Transverse colon (tissue), 4 donors: Measurements from ENCODE around the gene TIGD1. TPM values are rescaled to one million over a fixed set of nuclear protein-coding genes. Genes with fewer than 3 reads are reported as not detected.

Experiments used
- DNase-seq: peaks from one replicate; pipeline ENCODE4 v3.0.0-alpha.2; 2019
- H3K27ac ChIP-seq, 4 donors: fragments of 200-600 bp; sonication (generic); 2 replicates each; pipeline ENCODE4 v1.5.1; 2016 to 2018; ENCODE audit warnings: inconsistent platforms in 4 of 4
- H3K27me3 ChIP-seq: fragments of 200-600 bp; sonication (generic); 2 replicates; pipeline ENCODE4 v1.5.1; 2017; ENCODE audit warnings: inconsistent platforms
- H3K36me3 ChIP-seq, 4 donors: fragments of 200-600 bp; sonication (generic); 2 replicates each; pipeline ENCODE4 v1.5.1; 2017 to 2019; ENCODE audit warnings: inconsistent platforms in 4 of 4
- H3K4me1 ChIP-seq, 4 donors: fragments of 200-600 bp; sonication (generic); 2 replicates each; pipeline ENCODE4 v1.5.1; 2017 to 2020; ENCODE audit warnings: inconsistent platforms in 4 of 4
- H3K4me3 ChIP-seq, 4 donors: fragments of 200-600 bp; sonication (generic); 1 replicate in 1 of 4; 2 replicates in 3 of 4; pipeline versions ENCODE4 v1.5.1 to v1.6.1; 2017 to 2019; ENCODE audit warnings: inconsistent platforms in 4 of 4
- H3K9me3 ChIP-seq, 2 donors: fragments of 200-600 bp; sonication (generic); 2 replicates each; pipeline ENCODE4 v1.5.1; 2017 to 2019; ENCODE audit warnings: inconsistent platforms in 2 of 2
- EP300 ChIP-seq: sonication (generic); formaldehyde crosslinking; IDR thresholded peaks from one replicate; pipeline ENCODE4 v1.6.1; 2017; ENCODE audit warnings: antibody characterized with exemption, low read depth
- POLR2A ChIP-seq: fragments of 450-650 bp; IDR thresholded peaks from one replicate; pipeline ENCODE4 v1.6.1; 2016; ENCODE audit warnings: antibody characterized with exemption, mild to moderate bottlenecking, moderate library complexity
- POLR2AphosphoS5 ChIP-seq, 3 donors: sonication (generic); formaldehyde crosslinking; IDR thresholded peaks; one replicate each; pipeline ENCODE4 v1.6.1; 2016; ENCODE audit warnings: antibody characterized with exemption in 3 of 3
- WGBS, 2 donors: methylation state at CpG; one replicate each; pipeline ENCODE4 v1.1.5; 2018; ENCODE audit warnings: low coverage in 1 of 2; 5-methylcytosine and 5-hydroxymethylcytosine counted together
- in situ Hi-C, 4 donors: fragments of 200-750 bp; cut with MboI; loops; one replicate each; pipeline versions ENCODE4 v1.15.0 to v1.15.1; 2017; ENCODE audit warnings: low sequenced_read_pairs in 3 of 4, low pct_ligation_motif_present in 1 of 4, low pct_unique_long_range_greater_than_20kb in 1 of 4
- intact Hi-C: fragments of 100-400 bp; cut with DNase I; formaldehyde crosslinking; loops from one replicate; pipeline ENCODE4 v1.15.1; 2023; ENCODE audit warnings: low total_unique reads
- total RNA-seq, 4 donors: library from RNA; depleted of rRNA; stranded (reverse); fragments of >200 nt; gene quantifications; one replicate each; pipeline ENCODE4 v1.1.0, GENCODE V29; 2016
- TF ChIP-seq, protein P1 (sequence below), 5 experiments: fragments of 200-600 bp in 3 of 5; fragments of 450-650 bp in 2 of 5; sonication (generic) in 3 of 5; IDR thresholded peaks; 1 replicate in 2 of 5; 2 replicates in 3 of 5; pipeline ENCODE4 v1.5.1; 2016 to 2017; ENCODE audit warnings: antibody characterized with exemption in 5 of 5, inconsistent platforms in 3 of 5, mild to moderate bottlenecking in 2 of 5, moderate library complexity in 1 of 5

TIGD1 gene
- total RNA-seq, 4 donors from 2014 or later, result 4.6 to 23.1 (median 11.9) TPM

DNA sequence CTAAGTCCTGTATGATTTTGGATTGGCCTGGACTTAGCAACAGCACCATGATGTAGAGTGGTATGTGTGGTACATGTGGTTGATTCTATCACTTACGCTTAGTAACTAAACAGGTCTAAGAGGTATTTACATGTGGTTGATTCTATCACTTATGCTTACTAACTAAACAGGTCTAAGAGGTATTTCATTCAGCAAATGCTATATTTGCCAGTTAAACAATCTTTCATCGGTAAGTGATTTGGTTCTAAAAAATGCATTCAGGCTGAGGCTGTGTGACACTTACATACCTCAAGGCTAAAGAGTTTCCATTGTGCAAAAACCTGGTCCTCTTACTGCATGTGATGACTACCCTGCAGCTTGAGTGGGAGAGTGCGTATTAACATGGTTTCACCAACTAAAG is 13.2 kb upstream of the TIGD1 start:
- Histone ChIP-seq H3K27ac (no peak overlapping the region), H3K36me3 (peaks cover 0 to 68% (median 31%) of the 10 kb centered on the region in 4 donors), H3K4me3 (no peak overlapping the region), H3K4me1 (peaks cover 0 to 6% (median 2%) of the 10 kb centered on the region in 4 donors), H3K9me3 (no peaks in the 10 kb centered on the region), H3K27me3 (no peaks in the 10 kb centered on the region)
- 33 to 89% methylated on average over 3 of the region's 3 CpGs for WGBS, 2 donors
- in situ Hi-C loops (no loop called here), intact Hi-C loops (no loop called here)
- no peak for TF ChIP-seq POLR2AphosphoS5 (IDR thresholded peaks at IDR 0.05)
- TF ChIP-seq, protein P1, sequence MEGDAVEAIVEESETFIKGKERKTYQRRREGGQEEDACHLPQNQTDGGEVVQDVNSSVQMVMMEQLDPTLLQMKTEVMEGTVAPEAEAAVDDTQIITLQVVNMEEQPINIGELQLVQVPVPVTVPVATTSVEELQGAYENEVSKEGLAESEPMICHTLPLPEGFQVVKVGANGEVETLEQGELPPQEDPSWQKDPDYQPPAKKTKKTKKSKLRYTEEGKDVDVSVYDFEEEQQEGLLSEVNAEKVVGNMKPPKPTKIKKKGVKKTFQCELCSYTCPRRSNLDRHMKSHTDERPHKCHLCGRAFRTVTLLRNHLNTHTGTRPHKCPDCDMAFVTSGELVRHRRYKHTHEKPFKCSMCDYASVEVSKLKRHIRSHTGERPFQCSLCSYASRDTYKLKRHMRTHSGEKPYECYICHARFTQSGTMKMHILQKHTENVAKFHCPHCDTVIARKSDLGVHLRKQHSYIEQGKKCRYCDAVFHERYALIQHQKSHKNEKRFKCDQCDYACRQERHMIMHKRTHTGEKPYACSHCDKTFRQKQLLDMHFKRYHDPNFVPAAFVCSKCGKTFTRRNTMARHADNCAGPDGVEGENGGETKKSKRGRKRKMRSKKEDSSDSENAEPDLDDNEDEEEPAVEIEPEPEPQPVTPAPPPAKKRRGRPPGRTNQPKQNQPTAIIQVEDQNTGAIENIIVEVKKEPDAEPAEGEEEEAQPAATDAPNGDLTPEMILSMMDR (IDR thresholded peaks at IDR 0.05), result no peak
- no peak for DNase-seq

DNA sequence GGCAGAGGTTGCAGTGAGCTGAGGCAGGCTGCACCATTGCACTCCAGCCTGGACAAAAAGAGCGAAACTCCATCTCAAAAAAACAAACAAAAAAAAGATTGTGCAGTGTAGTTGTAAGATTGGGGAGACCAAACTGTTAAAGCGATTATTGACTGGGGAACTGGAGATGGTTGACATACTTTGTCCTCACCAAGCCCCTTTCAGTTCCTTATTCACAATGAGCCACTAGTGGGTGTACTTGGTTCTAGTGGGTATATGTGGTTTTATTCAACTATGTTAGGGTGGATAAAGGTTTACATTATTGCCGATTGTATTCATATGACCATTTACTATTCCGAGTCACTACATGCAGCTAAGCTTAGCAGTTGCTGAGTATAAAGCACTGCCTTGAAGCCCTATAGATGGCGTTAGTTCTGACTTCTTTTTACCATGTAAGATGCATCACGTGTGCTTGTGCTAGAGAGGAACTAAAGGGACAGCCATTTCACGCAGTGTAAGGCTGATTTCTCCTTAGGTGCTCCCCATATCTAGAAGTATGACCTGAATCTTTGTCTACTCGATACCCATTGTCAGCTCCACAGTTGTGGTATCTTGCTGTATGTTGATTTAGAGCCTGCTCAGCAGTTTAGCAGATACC is 12.3 kb upstream of the TIGD1 start:
- H3K36me3 ChIP-seq, result peaks cover 0 to 68% (median 32%) of the 10 kb centered on the region in 4 donors
- H3K4me3 ChIP-seq, result no peak overlapping the region
- H3K9me3 ChIP-seq, result no peaks in the 10 kb centered on the region
- intact Hi-C loops (no loop called here), in situ Hi-C loops (no loop called here)
- DNase-seq, result no peak
- WGBS, 2 donors, result 73 to 87% methylated on average over 7 to 8 of the region's 8 CpGs
- H3K27ac ChIP-seq, result no peak overlapping the region
- TF ChIP-seq POLR2A (no peak), POLR2AphosphoS5 (IDR thresholded peaks at IDR 0.05) (no peak), EP300 (no peak)
- TF ChIP-seq, protein P1 (IDR thresholded peaks at IDR 0.05), result no peak
- H3K4me1 ChIP-seq, result no peaks in the 10 kb centered on the region
- H3K27me3 ChIP-seq, result no peaks in the 10 kb centered on the region

DNA sequence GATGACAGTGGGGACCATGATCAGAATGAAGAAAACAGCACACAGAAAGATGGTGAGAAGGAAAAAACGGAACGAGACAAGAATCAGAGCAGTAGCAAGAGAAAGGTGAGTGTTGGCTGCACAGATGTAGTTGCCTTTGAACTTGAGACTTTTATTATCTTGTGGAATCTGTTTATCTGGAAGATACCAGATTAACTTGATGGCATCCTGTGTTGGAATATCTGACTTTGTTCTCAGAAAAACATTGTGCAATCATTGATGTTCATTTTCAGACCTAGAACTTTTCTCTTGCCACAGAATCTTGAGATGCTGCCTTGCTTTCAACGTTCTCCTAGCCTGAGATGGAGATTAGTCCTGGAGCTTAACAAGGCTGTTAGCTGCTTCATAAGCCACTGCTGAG is 6.1 kb upstream of the TIGD1 start:
- H3K36me3 ChIP-seq, result peaks cover 0 to 40% (median 9%) of the 10 kb centered on the region in 4 donors

DNA sequence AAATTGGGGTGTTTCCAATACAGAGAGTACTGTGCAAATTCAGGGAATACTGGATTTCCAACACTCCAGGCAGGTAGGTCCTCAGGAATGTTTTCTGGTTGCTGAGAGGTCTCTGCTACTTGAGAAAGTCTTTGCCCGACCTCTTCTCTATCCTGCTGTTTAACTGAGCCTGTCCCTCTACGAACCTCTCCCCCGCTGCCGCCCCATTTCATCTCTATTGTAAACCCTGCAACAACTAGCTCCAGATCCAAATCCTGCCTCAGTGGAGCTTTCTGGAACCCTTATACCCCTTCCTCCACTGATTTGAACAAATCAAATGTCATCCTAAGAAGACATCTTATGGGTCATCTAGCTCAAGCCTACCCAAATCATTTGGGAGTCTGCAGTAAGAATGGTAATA is 1.4 kb upstream of the TIGD1 start:
- no peak for DNase-seq
- in situ Hi-C loops, result no loop called here
- H3K27me3 ChIP-seq, result no peaks in the 10 kb centered on the region
- peak overlapping the region in 2 of 4 donors; percentile 96 to 100 for H3K27ac ChIP-seq
- TF ChIP-seq, protein P1 (IDR thresholded peaks at IDR 0.05), result no peak
- TF ChIP-seq POLR2A (no peak), POLR2AphosphoS5 (IDR thresholded peaks at IDR 0.05) (no peak), EP300 (no peak)
- peaks cover 7 to 31% (median 17%) of the 10 kb centered on the region in 4 donors for H3K4me1 ChIP-seq
- H3K9me3 ChIP-seq, result no peaks in the 10 kb centered on the region
- WGBS, 2 donors, result 90 to 93% methylated on average over 2 to 4 of the region's 4 CpGs
- intact Hi-C loops, result no loop called here
- H3K4me3 ChIP-seq, result peak overlapping the region in 3 of 4 donors; percentile 69 to 95 (median 82)
- peaks cover 0 to 5% (median 0%) of the 10 kb centered on the region in 4 donors for H3K36me3 ChIP-seq

More for the DNA sequence above, 6.1 kb upstream of the TIGD1 start:
- TF ChIP-seq POLR2AphosphoS5 (IDR thresholded peaks at IDR 0.05) (no peak), EP300 (no peak), POLR2A (no peak)
- TF ChIP-seq, protein P1 (IDR thresholded peaks at IDR 0.05), result no peak
- peaks cover 4 to 20% (median 9%) of the 10 kb centered on the region in 4 donors for H3K4me1 ChIP-seq
- WGBS, 2 donors, result 82 to 87% methylated on average over 3 of the region's 3 CpGs
- in situ Hi-C loops (no loop called here), intact Hi-C loops (no loop called here)
- no peak overlapping the region for H3K27ac ChIP-seq
- no peak overlapping the region for H3K4me3 ChIP-seq
- no peaks in the 10 kb centered on the region for H3K27me3 ChIP-seq
- H3K9me3 ChIP-seq, result no peaks in the 10 kb centered on the region
- DNase-seq, result no peak
